ENCODE measurements around the gene RIN3. TPM values are rescaled to one million over a fixed set of nuclear protein-coding genes. Genes with fewer than 3 reads are reported as not detected.

RIN3 gene
- polyA plus RNA-seq, 3 donors = 42.8 to 144 (median 54.6) TPM

- no peaks in the 10 kb centered on the region for H3K27me3 ChIP-seq (ENCODE audit: control insufficient read depth in 2 of 2, insufficient read depth in 2 of 2, low read length in 2 of 2)
- no peaks in the 10 kb centered on the region for H3K27me3 Mint-ChIP-seq (ENCODE audit: low read depth in 3 of 3)
- H3K9me3 ChIP-seq (replicated peaks in 1 of 2; ENCODE audit: control insufficient read depth in 1 of 2, insufficient read depth in 1 of 2, low read length in 2 of 2) = no peaks in the 10 kb centered on the region
- H3K4me1 Mint-ChIP-seq = peaks cover 67% of the 10 kb centered on the region
- H3K36me3 Mint-ChIP-seq = peaks cover 52 to 87% of the 10 kb centered on the region in 2 donors
- H3K4me3 ChIP-seq (replicated peaks in 1 of 3; ENCODE audit: low read depth in 2 of 3, low read length in 3 of 3) = no peak overlapping the region
- 100% methylated on average over 1 of the region's 3 CpGs for WGBS (ENCODE audit: insufficient coverage)
- peaks cover 68 to 74% of the 10 kb centered on the region in 2 donors for H3K4me1 ChIP-seq (ENCODE audit: control insufficient read depth in 1 of 2, insufficient read depth in 2 of 2, low read length in 2 of 2)
- no peak overlapping the region for H2AFZ ChIP-seq (ENCODE audit: insufficient read depth, low read depth, low read length, poor library complexity, severe bottlenecking)
- TF ChIP-seq CTCF (IDR thresholded peaks at IDR 0.05) = no peak
- H3K27ac Mint-ChIP-seq = peak overlapping the region; percentile 85 to 94 (median 92)
- H3K9me3 Mint-ChIP-seq = peaks cover 0 to 12% (median 0%) of the 10 kb centered on the region in 7 donors
- peaks cover 100% of the 10 kb centered on the region for H3K79me2 ChIP-seq (ENCODE audit: insufficient read depth, low read length)
- peaks cover 31% of the 10 kb centered on the region for H4K20me1 ChIP-seq (ENCODE audit: insufficient read depth, low read length)
- intact Hi-C loops (cut with micrococcal nuclease) = loop anchor here in 1 of 2 donors (10.0 kb wide), 1 partner anchor 49 kb away; the partner anchor contains the start of gene RIN3
- H3K4me3 Mint-ChIP-seq = peak overlapping the region; percentile 0 to 25
- H3K9ac ChIP-seq (ENCODE audit: insufficient read depth, low read length, poor library complexity, severe bottlenecking) = no peak overlapping the region
- peak overlapping the region; percentile 78 to 90 for H3K27ac ChIP-seq (ENCODE audit: low read depth in 1 of 2, low read length in 2 of 2)
- peaks cover 2 to 38% of the 10 kb centered on the region in 2 donors for H3K36me3 ChIP-seq (replicated peaks in 1 of 2; ENCODE audit: control insufficient read depth in 1 of 2, insufficient read depth in 2 of 2, low read length in 2 of 2)
- peak; percentile 57 to 84 (median 79) for DNase-seq
- H3K4me2 ChIP-seq (replicated peaks; ENCODE audit: extremely low read depth, low read length, poor library complexity, severe bottlenecking) = no peak overlapping the region
Measured at GRCh38 chr14:92466059-92466458, 47.5 kb upstream of the RIN3 start.

GRCh38 chr14:92469515-92469914, 44.1 kb upstream of the RIN3 start:
- H3K9ac ChIP-seq (ENCODE audit: insufficient read depth, low read length, poor library complexity, severe bottlenecking) = no peak overlapping the region
- Mint-ChIP-seq H3K27ac (peak overlapping the region in 1 of 7 donors; percentile 18), H3K4me3 (no peak overlapping the region), H3K27me3 (ENCODE audit: low read depth in 3 of 3) (no peaks in the 10 kb centered on the region), H3K4me1 (peaks cover 69% of the 10 kb centered on the region), H3K9me3 (peaks cover 0 to 12% (median 0%) of the 10 kb centered on the region in 7 donors), H3K36me3 (peaks cover 28 to 63% of the 10 kb centered on the region in 2 donors)
- H3K79me2 ChIP-seq (ENCODE audit: insufficient read depth, low read length) = peaks cover 92% of the 10 kb centered on the region
- no peaks in the 10 kb centered on the region for H3K27me3 ChIP-seq (ENCODE audit: control insufficient read depth in 2 of 2, insufficient read depth in 2 of 2, low read length in 2 of 2)
- H3K4me1 ChIP-seq (ENCODE audit: control insufficient read depth in 1 of 2, insufficient read depth in 2 of 2, low read length in 2 of 2) = peaks cover 69 to 74% of the 10 kb centered on the region in 2 donors
- DNase-seq = no peak
- H3K27ac ChIP-seq (ENCODE audit: low read depth in 1 of 2, low read length in 2 of 2) = no peak overlapping the region
- intact Hi-C loops (cut with micrococcal nuclease) = loop anchor here in 1 of 2 donors (10.0 kb wide), 1 partner anchor 45 kb away; the partner anchor contains the start of gene RIN3
- no CpG with 5 or more reads among the region's 2 CpGs for WGBS (ENCODE audit: insufficient coverage)
- peaks cover 2 to 26% of the 10 kb centered on the region in 2 donors for H3K36me3 ChIP-seq (replicated peaks in 1 of 2; ENCODE audit: control insufficient read depth in 1 of 2, insufficient read depth in 2 of 2, low read length in 2 of 2)
- peaks cover 28% of the 10 kb centered on the region for H4K20me1 ChIP-seq (ENCODE audit: insufficient read depth, low read length)
- TF ChIP-seq CTCF (IDR thresholded peaks at IDR 0.05) = no peak
- H3K4me2 ChIP-seq (replicated peaks; ENCODE audit: extremely low read depth, low read length, poor library complexity, severe bottlenecking) = no peak overlapping the region
- H2AFZ ChIP-seq (ENCODE audit: insufficient read depth, low read depth, low read length, poor library complexity, severe bottlenecking) = no peak overlapping the region
- H3K4me3 ChIP-seq (replicated peaks in 1 of 3; ENCODE audit: low read depth in 2 of 3, low read length in 3 of 3) = no peak overlapping the region
- H3K9me3 ChIP-seq (replicated peaks in 1 of 2; ENCODE audit: control insufficient read depth in 1 of 2, insufficient read depth in 1 of 2, low read length in 2 of 2) = no peaks in the 10 kb centered on the region
